Measurements from ENCODE around the gene MRPL53. TPM values are rescaled to one million over a fixed set of nuclear protein-coding genes. Genes with fewer than 3 reads are reported as not detected.
A peak's percentile ranks its signal among the peaks of the same experiment; 100 is the strongest.

MRPL53 gene
- polyA plus RNA-seq, 4 donors: 46.7 to 75.1 (median 54.3) TPM

DNA sequence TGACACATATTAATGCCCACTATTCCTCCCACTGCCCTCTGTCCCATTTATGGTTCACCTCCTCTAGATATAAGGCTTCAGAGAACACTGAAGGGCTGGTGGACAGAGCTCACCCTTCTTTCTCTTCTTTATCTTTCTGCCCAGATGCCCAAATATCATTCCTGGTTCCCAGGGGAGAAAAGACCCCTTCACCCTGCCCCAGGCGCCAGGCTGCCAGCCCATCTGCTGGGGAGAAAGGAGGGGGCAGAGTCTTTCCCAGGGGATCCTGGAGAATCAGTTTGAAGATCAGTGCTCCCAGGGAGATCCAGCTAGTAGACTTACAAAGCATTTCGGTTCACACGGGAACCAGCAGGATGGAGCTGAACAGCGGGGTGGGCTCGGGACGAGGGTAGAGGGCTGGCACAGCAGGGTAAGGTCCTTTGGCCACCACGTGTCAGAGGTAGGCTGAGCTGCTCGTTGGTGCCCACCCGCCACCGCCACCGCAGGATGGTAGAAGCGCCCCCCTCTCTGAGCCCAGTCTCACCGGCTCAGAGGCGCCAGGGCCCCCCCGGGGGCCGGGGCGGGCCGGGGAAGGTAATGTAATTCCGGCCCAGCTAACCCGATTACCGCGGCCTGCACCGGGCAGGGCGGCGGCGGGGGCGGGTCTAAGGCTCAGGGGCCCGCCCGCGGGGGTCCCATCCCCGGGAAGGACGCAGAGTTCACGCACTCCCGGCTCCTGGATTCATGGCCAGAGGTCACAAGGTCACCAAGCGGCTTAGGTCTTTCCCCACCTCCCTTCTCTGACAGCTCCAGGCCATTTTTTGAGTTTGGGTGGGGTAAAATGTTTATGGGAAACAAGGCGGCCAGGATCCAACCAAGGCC is 40.5 kb upstream of the MRPL53 start:
- DNase-seq (no peak), FAIRE-seq (no peak)
- Histone ChIP-seq H3K4me1 (ENCODE audit: control insufficient read depth in 3 of 3, insufficient read depth in 2 of 3, low read depth in 1 of 3, low read length in 2 of 3) (peaks cover 0 to 19% (median 12%) of the 10 kb centered on the region in 3 donors), H3K9me3 (ENCODE audit: control insufficient read depth in 2 of 2, insufficient read depth in 1 of 2, low read depth in 1 of 2, low read length in 1 of 2) (peaks cover 0 to 8% of the 10 kb centered on the region in 2 donors), H3K27ac (ENCODE audit: low read depth in 1 of 3, low read length in 2 of 3) (no peak overlapping the region), H3K4me3 (ENCODE audit: low read depth in 1 of 3, low read length in 3 of 3) (no peak overlapping the region), H3K27me3 (ENCODE audit: control insufficient read depth in 3 of 3, insufficient read depth in 3 of 3, low read length in 3 of 3) (peaks cover 9 to 95% (median 46%) of the 10 kb centered on the region in 3 donors), H3K36me3 (ENCODE audit: control insufficient read depth in 3 of 3, insufficient read depth in 2 of 3, low read depth in 1 of 3, low read length in 3 of 3) (peaks cover 0 to 3% (median 2%) of the 10 kb centered on the region in 3 donors)
- 8 to 16% (median 12%) methylated on average over 21 to 36 of the region's 36 CpGs for WGBS, 3 donors

DNA sequence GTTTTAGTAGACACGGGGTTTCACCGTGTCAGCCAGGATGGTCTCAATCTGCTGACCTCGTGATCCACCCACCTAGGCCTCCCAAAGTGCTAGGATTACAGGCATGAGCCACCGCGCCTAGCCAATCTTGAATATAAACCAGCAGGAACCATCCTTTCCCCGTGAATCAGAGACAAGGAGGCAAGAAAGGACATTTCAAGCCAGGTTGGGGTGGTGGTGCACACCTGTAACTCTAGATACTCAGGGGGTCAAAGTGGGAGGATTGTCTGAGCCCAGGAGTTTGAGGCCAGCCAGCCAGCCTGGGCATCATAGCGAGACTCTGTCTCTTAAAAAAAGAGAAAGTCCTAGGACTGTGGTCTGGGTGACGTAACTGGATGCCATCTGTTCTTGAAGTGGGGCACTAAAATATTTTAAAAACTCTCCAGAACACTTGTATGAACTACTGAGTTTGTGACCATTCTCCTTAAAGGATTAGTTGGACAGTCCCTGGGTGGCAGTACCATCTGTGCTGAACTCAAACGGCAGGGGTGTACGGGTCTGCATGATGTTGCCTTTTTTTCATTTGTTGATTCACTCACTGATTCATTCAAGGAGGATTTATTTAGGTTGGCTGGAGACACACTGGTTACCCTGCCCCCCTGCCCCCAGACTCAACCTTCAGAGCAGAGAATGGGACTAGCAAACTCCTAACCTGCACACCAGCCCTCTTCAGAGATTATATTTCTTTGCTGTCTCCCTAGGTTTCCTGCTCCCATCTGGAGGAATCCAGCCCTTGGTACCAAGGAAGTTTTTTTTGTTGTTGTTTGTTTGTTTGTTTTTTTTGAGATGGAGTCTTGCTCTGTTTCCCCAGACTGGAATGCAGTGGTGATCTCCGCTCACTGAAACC is 38.9 kb upstream of the MRPL53 start:
- Histone ChIP-seq H3K4me1 (ENCODE audit: control insufficient read depth in 3 of 3, insufficient read depth in 2 of 3, low read depth in 1 of 3, low read length in 2 of 3) (peaks cover 0 to 26% (median 10%) of the 10 kb centered on the region in 3 donors), H3K27me3 (ENCODE audit: control insufficient read depth in 3 of 3, insufficient read depth in 3 of 3, low read length in 3 of 3) (peaks cover 7 to 79% (median 41%) of the 10 kb centered on the region in 3 donors), H3K36me3 (ENCODE audit: control insufficient read depth in 3 of 3, insufficient read depth in 2 of 3, low read depth in 1 of 3, low read length in 3 of 3) (peaks cover 0 to 4% (median 0%) of the 10 kb centered on the region in 3 donors), H3K9me3 (ENCODE audit: control insufficient read depth in 2 of 2, insufficient read depth in 1 of 2, low read depth in 1 of 2, low read length in 1 of 2) (peaks cover 0 to 7% of the 10 kb centered on the region in 2 donors), H3K27ac (ENCODE audit: low read depth in 1 of 3, low read length in 2 of 3) (no peak overlapping the region), H3K4me3 (ENCODE audit: low read depth in 1 of 3, low read length in 3 of 3) (no peak overlapping the region)
- FAIRE-seq: no peak
- no peak for DNase-seq
- 27 to 41% (median 39%) methylated on average over 11 of the region's 11 CpGs for WGBS, 3 donors

DNA sequence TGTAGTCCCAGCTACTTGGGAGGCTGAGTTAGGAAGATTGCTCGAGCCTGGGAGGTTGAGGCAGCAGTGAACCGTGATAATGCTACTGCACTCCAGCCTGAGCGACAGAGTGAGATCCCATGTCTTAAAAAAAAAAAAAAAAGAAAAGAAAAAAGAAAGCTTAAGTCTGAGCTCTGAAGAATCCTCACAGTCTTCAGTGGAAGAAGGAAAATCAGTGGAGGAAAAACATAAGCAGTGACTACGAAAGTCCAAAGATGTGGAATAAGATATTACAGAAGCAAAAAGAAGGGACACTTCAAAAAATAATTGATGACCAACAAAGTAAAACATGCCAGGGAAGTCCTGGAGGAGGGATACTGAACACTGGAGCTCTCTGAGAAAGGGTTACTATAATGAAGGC is 37.8 kb upstream of the MRPL53 start:
- Histone ChIP-seq H3K4me3 (ENCODE audit: low read depth in 1 of 3, low read length in 3 of 3) (no peak overlapping the region), H3K4me1 (ENCODE audit: control insufficient read depth in 3 of 3, insufficient read depth in 2 of 3, low read depth in 1 of 3, low read length in 2 of 3) (peaks cover 3 to 28% (median 11%) of the 10 kb centered on the region in 3 donors), H3K36me3 (ENCODE audit: control insufficient read depth in 3 of 3, insufficient read depth in 2 of 3, low read depth in 1 of 3, low read length in 3 of 3) (peaks cover 0 to 13% (median 0%) of the 10 kb centered on the region in 3 donors), H3K27ac (ENCODE audit: low read depth in 1 of 3, low read length in 2 of 3) (no peak overlapping the region), H3K9me3 (ENCODE audit: control insufficient read depth in 2 of 2, insufficient read depth in 1 of 2, low read depth in 1 of 2, low read length in 1 of 2) (peaks cover 0 to 4% of the 10 kb centered on the region in 2 donors), H3K27me3 (ENCODE audit: control insufficient read depth in 3 of 3, insufficient read depth in 3 of 3, low read length in 3 of 3) (peaks cover 4 to 70% (median 33%) of the 10 kb centered on the region in 3 donors)
- FAIRE-seq (no peak), DNase-seq (no peak)
- 83 to 86% (median 86%) methylated on average over 4 of the region's 4 CpGs for WGBS, 3 donors

DNA sequence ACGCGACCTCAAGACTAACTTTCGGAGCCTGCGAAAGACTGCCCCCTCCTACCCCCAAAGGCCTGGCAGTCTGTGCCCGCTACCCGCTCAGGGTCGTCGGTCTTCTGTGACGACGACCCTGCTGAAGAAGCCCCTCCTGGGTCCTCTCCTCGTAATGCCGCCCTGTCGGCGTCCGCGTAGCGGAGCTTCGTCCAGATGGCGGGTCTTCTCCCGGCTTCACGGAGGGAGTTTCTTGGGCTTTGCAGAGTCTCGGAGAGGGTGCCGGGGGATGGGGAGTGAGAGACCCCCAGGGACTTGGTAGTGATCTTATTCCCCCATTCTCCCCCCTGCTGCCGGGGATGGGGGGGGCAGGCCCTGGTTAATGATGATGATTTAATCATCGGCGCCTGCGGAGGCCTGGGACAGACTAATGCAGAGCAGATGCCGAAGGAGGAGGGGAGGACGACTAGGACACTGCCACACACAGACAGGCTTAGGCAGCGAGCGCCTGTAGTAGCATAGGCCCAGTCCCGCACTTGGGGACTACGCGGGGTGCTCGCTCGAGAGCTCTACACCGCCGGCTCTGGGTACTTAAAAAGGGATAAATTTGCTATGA is 35.5 kb upstream of the MRPL53 start:
- H3K27me3 ChIP-seq (ENCODE audit: control insufficient read depth in 3 of 3, insufficient read depth in 3 of 3, low read length in 3 of 3): peaks cover 0 to 51% (median 14%) of the 10 kb centered on the region in 3 donors
- H3K36me3 ChIP-seq (ENCODE audit: control insufficient read depth in 3 of 3, insufficient read depth in 2 of 3, low read depth in 1 of 3, low read length in 3 of 3): peaks cover 0 to 21% (median 0%) of the 10 kb centered on the region in 3 donors
- H3K9me3 ChIP-seq (ENCODE audit: control insufficient read depth in 2 of 2, insufficient read depth in 1 of 2, low read depth in 1 of 2, low read length in 1 of 2): no peaks in the 10 kb centered on the region
- FAIRE-seq: no peak
- peak overlapping the region; percentile 91 to 100 (median 97) for H3K27ac ChIP-seq (ENCODE audit: low read depth in 1 of 3, low read length in 2 of 3)
- WGBS, 3 donors: 5 to 10% (median 7%) methylated on average over 38 of the region's 38 CpGs
- peak overlapping the region; percentile 54 to 87 (median 75) for H3K4me3 ChIP-seq (ENCODE audit: low read depth in 1 of 3, low read length in 3 of 3)
- peak; percentile 48 to 67 for DNase-seq
- H3K4me1 ChIP-seq (ENCODE audit: control insufficient read depth in 3 of 3, insufficient read depth in 2 of 3, low read depth in 1 of 3, low read length in 2 of 3): peaks cover 3 to 35% (median 9%) of the 10 kb centered on the region in 3 donors

DNA sequence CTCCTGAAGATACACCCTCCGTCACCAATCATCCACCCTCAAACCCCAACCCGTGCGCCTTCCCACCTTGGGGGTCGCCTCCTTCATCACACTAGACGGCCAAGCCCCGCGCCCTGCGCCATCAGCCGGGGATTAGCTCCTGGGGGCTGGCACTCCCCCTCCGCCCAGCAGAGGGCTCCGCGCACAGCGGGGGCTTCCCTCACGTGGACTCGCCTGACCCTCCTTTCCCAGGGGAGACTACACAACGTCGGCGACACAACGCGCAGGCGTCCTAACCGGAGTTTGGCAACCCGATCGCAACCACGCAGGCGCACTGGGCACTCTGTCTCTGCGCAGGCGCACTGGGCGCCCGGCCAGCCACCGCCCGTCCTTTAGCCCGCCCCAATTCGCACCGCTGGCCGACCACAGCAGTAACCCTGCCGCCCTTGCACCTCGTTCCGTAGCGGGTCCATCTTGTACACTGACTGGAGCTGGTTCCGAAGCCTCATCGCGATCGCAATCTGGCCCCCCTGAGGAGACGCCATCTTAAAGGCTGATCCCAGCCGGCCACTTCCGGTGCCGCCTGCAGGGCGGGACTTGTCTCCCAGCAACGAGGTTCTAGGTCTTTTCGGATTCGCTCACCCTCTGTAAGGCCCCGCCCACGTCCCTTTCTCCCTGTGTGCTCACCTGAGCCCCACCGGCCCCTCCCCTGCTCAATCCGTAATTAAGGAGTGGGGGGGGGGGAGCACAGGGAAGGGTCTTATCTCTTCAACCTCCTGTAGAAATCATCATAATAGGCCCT is 34.9 kb upstream of the MRPL53 start, which contains the start of gene PCGF1:
PCGF1 (minus strand) TSS at position 551 of the 781 bp plus-strand sequence; CDS start at position 524, 27 bp downstream.
- H3K27ac ChIP-seq (ENCODE audit: low read depth in 1 of 3, low read length in 2 of 3): peak within 1 kb of the TSS; percentile 91 to 100 (median 97)
- FAIRE-seq: no peak
- no peaks in the 10 kb centered on the region for H3K9me3 ChIP-seq (ENCODE audit: control insufficient read depth in 2 of 2, insufficient read depth in 1 of 2, low read depth in 1 of 2, low read length in 1 of 2)
- DNase-seq: peak; percentile 99
- peaks cover 0 to 49% (median 8%) of the 10 kb centered on the region in 3 donors for H3K27me3 ChIP-seq (ENCODE audit: control insufficient read depth in 3 of 3, insufficient read depth in 3 of 3, low read length in 3 of 3)
- H3K4me1 ChIP-seq (ENCODE audit: control insufficient read depth in 3 of 3, insufficient read depth in 2 of 3, low read depth in 1 of 3, low read length in 2 of 3): peaks cover 3 to 35% (median 9%) of the 10 kb centered on the region in 3 donors
- H3K36me3 ChIP-seq (ENCODE audit: control insufficient read depth in 3 of 3, insufficient read depth in 2 of 3, low read depth in 1 of 3, low read length in 3 of 3): peaks cover 0 to 21% (median 0%) of the 10 kb centered on the region in 3 donors
- WGBS, 3 donors: 0 to 1% (median 0%) methylated on average over 51 to 56 of the region's 56 CpGs
- H3K4me3 ChIP-seq (ENCODE audit: low read depth in 1 of 3, low read length in 3 of 3): peak within 1 kb of the TSS; percentile 70 to 87 (median 75)

DNA sequence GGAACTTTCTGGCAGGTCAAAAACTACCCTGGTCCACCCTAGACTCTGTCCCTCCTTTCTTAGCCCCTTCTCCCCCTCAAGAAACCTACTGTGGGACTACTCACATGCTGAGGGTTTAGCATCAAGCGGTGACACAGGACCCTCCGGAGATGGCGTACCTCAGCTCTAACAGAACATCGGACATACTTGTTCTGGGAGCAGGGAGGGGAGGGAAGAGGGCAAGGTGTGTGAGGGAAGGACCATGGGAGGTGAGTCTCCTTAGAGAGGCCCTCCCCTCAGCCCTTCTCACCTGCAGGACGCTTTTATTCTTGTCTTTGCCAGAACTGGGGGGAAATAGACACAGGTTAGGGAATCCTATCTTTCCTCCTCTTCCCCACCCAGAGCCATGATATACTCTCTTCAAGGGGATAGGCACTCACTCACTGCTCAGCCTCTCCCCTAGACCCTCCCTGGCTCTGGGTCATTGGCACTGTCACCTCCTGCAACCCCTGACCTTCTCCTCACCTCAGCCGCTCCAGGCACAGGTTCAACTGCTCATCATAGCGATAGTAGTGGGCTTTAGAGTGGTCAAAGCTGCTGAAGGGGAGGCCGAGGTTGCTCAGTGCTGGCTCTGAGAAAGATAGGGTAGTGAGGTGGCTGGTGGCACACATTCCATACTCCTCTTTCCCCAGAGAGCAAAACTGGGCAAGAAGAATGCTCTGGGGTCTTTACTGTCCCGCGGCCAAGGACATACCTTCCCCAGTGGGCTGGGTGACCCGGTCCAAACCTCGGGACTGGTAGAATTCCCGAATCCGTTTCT is 33.2 kb upstream of the MRPL53 start:
- peaks cover 3 to 46% (median 9%) of the 10 kb centered on the region in 3 donors for H3K4me1 ChIP-seq (ENCODE audit: control insufficient read depth in 3 of 3, insufficient read depth in 2 of 3, low read depth in 1 of 3, low read length in 2 of 3)
- H3K27me3 ChIP-seq (ENCODE audit: control insufficient read depth in 3 of 3, insufficient read depth in 3 of 3, low read length in 3 of 3): peaks cover 0 to 40% (median 0%) of the 10 kb centered on the region in 3 donors
- DNase-seq (no peak), FAIRE-seq (no peak)
- H3K9me3 ChIP-seq (ENCODE audit: control insufficient read depth in 2 of 2, insufficient read depth in 1 of 2, low read depth in 1 of 2, low read length in 1 of 2): no peaks in the 10 kb centered on the region
- peaks cover 0 to 22% (median 0%) of the 10 kb centered on the region in 3 donors for H3K36me3 ChIP-seq (ENCODE audit: control insufficient read depth in 3 of 3, insufficient read depth in 2 of 3, low read depth in 1 of 3, low read length in 3 of 3)
- WGBS, 3 donors: 80 to 92% (median 91%) methylated on average over 14 of the region's 14 CpGs
- H3K27ac ChIP-seq (ENCODE audit: low read depth in 1 of 3, low read length in 2 of 3): no peak overlapping the region
- H3K4me3 ChIP-seq (ENCODE audit: low read depth in 1 of 3, low read length in 3 of 3): peak overlapping the region in 1 of 3 donors; percentile 33

DNA sequence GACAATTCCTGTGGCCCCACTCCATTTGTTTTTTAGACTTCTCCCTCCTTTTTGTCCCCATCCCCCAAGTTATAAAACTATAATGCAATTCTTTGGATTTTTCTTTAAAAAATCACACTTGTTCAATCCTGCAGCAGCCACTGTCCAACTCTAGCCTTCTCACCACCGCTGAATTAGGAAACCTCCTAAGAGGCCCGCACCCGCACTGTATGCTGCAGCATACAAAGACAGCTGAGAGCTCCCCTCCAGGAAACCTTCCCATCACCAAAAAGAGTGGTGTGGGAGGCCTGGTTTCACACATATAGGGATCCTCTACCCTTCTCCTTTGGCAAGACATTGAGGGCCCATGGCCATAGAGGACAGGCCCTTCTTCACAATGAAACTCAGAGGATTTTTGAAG is 32.1 kb upstream of the MRPL53 start:
- Histone ChIP-seq H3K4me3 (ENCODE audit: low read depth in 1 of 3, low read length in 3 of 3) (peak overlapping the region in 2 of 3 donors; percentile 82 to 85), H3K4me1 (ENCODE audit: control insufficient read depth in 3 of 3, insufficient read depth in 2 of 3, low read depth in 1 of 3, low read length in 2 of 3) (peaks cover 3 to 53% (median 9%) of the 10 kb centered on the region in 3 donors), H3K27me3 (ENCODE audit: control insufficient read depth in 3 of 3, insufficient read depth in 3 of 3, low read length in 3 of 3) (peaks cover 0 to 37% (median 0%) of the 10 kb centered on the region in 3 donors)

More for the DNA sequence above, 32.1 kb upstream of the MRPL53 start:
- Histone ChIP-seq H3K36me3 (ENCODE audit: control insufficient read depth in 3 of 3, insufficient read depth in 2 of 3, low read depth in 1 of 3, low read length in 3 of 3) (peaks cover 0 to 27% (median 0%) of the 10 kb centered on the region in 3 donors), H3K9me3 (ENCODE audit: control insufficient read depth in 2 of 2, insufficient read depth in 1 of 2, low read depth in 1 of 2, low read length in 1 of 2) (no peaks in the 10 kb centered on the region), H3K27ac (ENCODE audit: low read depth in 1 of 3, low read length in 2 of 3) (peak overlapping the region in 1 of 3 donors; percentile 98)
- WGBS, 3 donors: 94 to 97% (median 95%) methylated on average over 3 of the region's 3 CpGs
- FAIRE-seq (no peak), DNase-seq (no peak)
